GM12878 (cell line): ENCODE data around the gene NLRP6. TPM values are rescaled to one million over a fixed set of nuclear protein-coding genes. Genes with fewer than 3 reads are reported as not detected.
A peak's percentile ranks its signal among the peaks of the same experiment; 100 is the strongest.

Experiments used
- ATAC-seq: fragments of 200-7000 bp; cut with Tn5 transposase; 3 replicates; pipeline ENCODE4 v1.9.1; 2020; ENCODE audit warnings: mild to moderate bottlenecking, moderate library complexity
- BruUV-seq: library from RNA; stranded (reverse); fragments of 400-500 nt; replicated peaks from 2 replicates; lab custom pipeline; 2021; lab: Mats Ljungman, UMichigan
- CTCF ChIA-PET: fragments of 300-600 bp; sonication (Branson Sonifier 250); formaldehyde crosslinking; extraction: SDS; loops from one replicate; lab custom pipeline; 2021; ENCODE audit warnings: inconsistent platforms; lab: Yijun Ruan, JAX
- POLR2A ChIA-PET: fragments of 350-600 bp; formaldehyde crosslinking; extraction: SDS; loops from one replicate; lab custom pipeline; 2021; ENCODE audit warnings: inconsistent platforms; lab: Charles Lee
- RAD21 ChIA-PET: fragments of 300-600 bp; sonication (Branson Sonifier 250); formaldehyde crosslinking; loops from one replicate; lab custom pipeline; 2023; ENCODE audit warnings: antibody characterized with exemption; ENCODE audit not compliant: unreplicated experiment; lab: Charles Lee
- SMC1A ChIA-PET: fragments of 300-600 bp; sonication (Branson Sonifier 250); formaldehyde crosslinking; loops from one replicate; lab custom pipeline; 2023; ENCODE audit not compliant: unreplicated experiment, uncharacterized antibody; lab: Charles Lee
- DNase-seq: peaks from one replicate; pipeline ENCODE4 v3.0.0-alpha.2; 2011; ENCODE audit warnings: low read depth, low spot score
- FAIRE-seq: peaks from 3 replicates; lab custom pipeline; 2011; peaks lifted over from hg19 to GRCh38; lab: Jason Lieb, UNC
- H2AFZ ChIP-seq: 2 replicates; pipeline ENCODE4 v1.6.0; 2011; ENCODE audit warnings: low read depth, low read length, control low read depth; ENCODE audit not compliant: control insufficient read depth
- H3K27ac ChIP-seq: 2 replicates; pipeline ENCODE4 v1.5.1; 2011; ENCODE audit warnings: control low read depth; ENCODE audit not compliant: control insufficient read depth, insufficient read depth
- H3K27me3 ChIP-seq, 2 experiments: replicated peaks in 1 of 2; 2 replicates each; pipeline versions ENCODE4 v1.6.0 to v1.6.1; 2011; ENCODE audit warnings: low read length in 1 of 2; ENCODE audit not compliant: control insufficient read depth in 2 of 2, insufficient read depth in 2 of 2
- H3K36me3 ChIP-seq, 2 experiments: 2 replicates each; pipeline ENCODE4 v1.5.1; 2011; ENCODE audit warnings: low read length in 1 of 2; ENCODE audit not compliant: control insufficient read depth in 2 of 2, insufficient read depth in 2 of 2
- H3K4me1 ChIP-seq: 2 replicates; pipeline ENCODE4 v1.6.1; 2011; ENCODE audit warnings: mild to moderate bottlenecking, low read length, moderate library complexity, mixed read lengths; ENCODE audit not compliant: control insufficient read depth, insufficient read depth
- H3K4me2 ChIP-seq: 2 replicates; pipeline ENCODE4 v1.6.0; 2011; ENCODE audit warnings: control low read depth; ENCODE audit not compliant: control insufficient read depth, insufficient read depth
- H3K4me3 ChIP-seq: fragments of 200-600 bp; sonication (generic); 2 replicates; pipeline ENCODE4 v1.5.1; 2016
- H3K79me2 ChIP-seq: 2 replicates; pipeline ENCODE4 v1.6.0; 2011; ENCODE audit warnings: low read length; ENCODE audit not compliant: control insufficient read depth, insufficient read depth
- H3K9ac ChIP-seq: 2 replicates; pipeline ENCODE4 v1.8.0; 2011; ENCODE audit warnings: low read length, control low read depth, mixed read lengths; ENCODE audit not compliant: control insufficient read depth, insufficient read depth
- H3K9me3 ChIP-seq: replicated peaks from 3 replicates; pipeline ENCODE4 v1.5.1; 2011; ENCODE audit warnings: mild to moderate bottlenecking, low read length; ENCODE audit not compliant: control insufficient read depth, insufficient read depth
- H4K20me1 ChIP-seq: 2 replicates; pipeline ENCODE4 v1.6.0; 2011; ENCODE audit not compliant: control insufficient read depth, insufficient read depth
- POLR2A ChIP-seq: IDR thresholded peaks from 2 replicates; pipeline ENCODE4 v1.6.1; 2011; ENCODE audit warnings: low read depth, mild to moderate bottlenecking, low read length
- PRDM15 ChIP-seq: fragments of 450-650 bp; formaldehyde crosslinking; IDR thresholded peaks from 2 replicates; pipeline ENCODE4 v1.4.0; 2020; ENCODE audit warnings: mild to moderate bottlenecking, moderate library complexity
- SIN3A ChIP-seq: IDR thresholded peaks from 2 replicates; pipeline ENCODE4 v1.6.1; 2012; ENCODE audit warnings: low read depth, low read length, improper control_type of control experiment
- WGBS: methylation state at CpG from one replicate; pipeline ENCODE4 v1.1.6; 2016; ENCODE audit warnings: low lambda C conversion rate; ENCODE audit not compliant: insufficient replicate concordance, insufficient coverage; ENCODE audit errors: missing lambda C conversion rate; 5-methylcytosine and 5-hydroxymethylcytosine counted together
- in situ Hi-C: fragments of 300-500 bp; cut with MboI; formaldehyde crosslinking; loops from 9 replicates; pipeline ENCODE4 v1.14.3; 2018; ENCODE audit warnings: mixed read lengths
- intact Hi-C: fragments of 100-400 bp; cut with micrococcal nuclease; formaldehyde crosslinking; loops from one replicate; pipeline ENCODE4 v1.14.2; 2022; ENCODE audit not compliant: unreplicated experiment
- polyA plus RNA-seq, 11 experiments: library from polyadenylated mRNA; depleted of rRNA in 4 of 11; unstranded in 6 of 11; stranded (reverse) in 5 of 11; fragments of >200 nt; fragmentation: Nextera tagmentation in 4 of 11; fragmentation: Illumina TruSeq in 1 of 11; extraction: Ambion mirVana in 4 of 11; extraction: Trizol in 1 of 11; gene quantifications; 1 replicate in 1 of 11; 2 replicates in 10 of 11; pipeline versions ENCODE4 v1.2.1 to v1.2.3, GENCODE V29; 2011 to 2016; ENCODE audit warnings: inconsistent platforms in 2 of 11, missing spikeins in 2 of 11, low read depth in 1 of 11
- total RNA-seq, 4 experiments: library from RNA; depleted of rRNA in 3 of 4; stranded (reverse); fragments of >200 nt in 3 of 4; fragmentation: Illumina TruSeq in 1 of 4; extraction: Trizol in 1 of 4; gene quantifications; 2 replicates each; pipeline versions ENCODE4 v1.2.1 to v1.2.3, GENCODE V29; 2013 to 2021

Gene NLRP6
- total and polyA plus RNA-seq, 10 of the 15 experiments (the other 5 are each of a cell fraction or from before 2014, with no cell fraction given): 0.03 to 0.11 TPM; not detected in 8

GRCh38 chr11:253160-253885 lies 24.9 kb upstream of the NLRP6 start:
- Histone ChIP-seq H3K36me3 (peaks cover 14 to 18% of the 10 kb centered on the region in 2 experiments; a peak in 3 of 4 replicates), H3K4me2 (no peak overlapping the region), H3K4me3 (no peak overlapping the region), H3K9me3 (no peaks in the 10 kb centered on the region), H3K27me3 (no peaks in the 10 kb centered on the region), H4K20me1 (no peaks in the 10 kb centered on the region), H3K9ac (no peak overlapping the region), H2AFZ (no peak overlapping the region), H3K4me1 (peaks cover 13% of the 10 kb centered on the region), H3K79me2 (no peaks in the 10 kb centered on the region), H3K27ac (no peak overlapping the region)
- no peak for DNase-seq
- ChIA-PET POLR2A (no interaction called here), SMC1A (interaction anchor here (0.9 to 1.0 kb wide), 2 partner anchors 15 to 64 kb away, joined by 3 to 4 read pairs; no protein-coding TSS in a partner anchor), CTCF (interaction anchor here (0.5 to 3.3 kb wide), 2 partner anchors 14 to 33 kb away, joined by 7 to 37 read pairs; no protein-coding TSS in a partner anchor), RAD21 (no interaction called here)
- no peak for ATAC-seq
- 77% methylated on average over 13 of the region's 13 CpGs for WGBS
- no peak for FAIRE-seq
- BruUV-seq: no TSS peak
- intact Hi-C loops (no loop called here), in situ Hi-C loops (loop anchor here (5.0 kb wide), 1 partner anchor 104 kb away; no protein-coding TSS in a partner anchor)
- TF ChIP-seq SIN3A (no peak), POLR2A (peak; percentile 55)

- H3K9ac ChIP-seq: no peak overlapping the region
- TF ChIP-seq POLR2A: peak; percentile 47
- TF ChIP-seq PRDM15 (CRISPR knock-in tag): no peak
- CTCF ChIA-PET: interaction anchor here (0.5 to 1.1 kb wide), 2 partner anchors 33 to 50 kb away, joined by 3 to 7 read pairs; no protein-coding TSS in a partner anchor
These were observed 24.3 kb upstream of the NLRP6 start for GRCh38 chr11:253886-254270.

More at GRCh38 chr11:253886-254270, 24.3 kb upstream of the NLRP6 start:
- RAD21 ChIA-PET: no interaction called here
- Histone ChIP-seq H3K9me3 (no peaks in the 10 kb centered on the region), H2AFZ (no peak overlapping the region), H3K4me2 (no peak overlapping the region), H4K20me1 (no peaks in the 10 kb centered on the region), H3K36me3 (peaks cover 10 to 15% of the 10 kb centered on the region in 2 experiments; a peak in 3 of 4 replicates), H3K4me1 (peaks cover 13% of the 10 kb centered on the region), H3K27me3 (no peaks in the 10 kb centered on the region), H3K79me2 (no peaks in the 10 kb centered on the region), H3K27ac (no peak overlapping the region), H3K4me3 (no peak overlapping the region)
- SMC1A ChIA-PET: interaction anchor here (0.9 to 1.0 kb wide), 2 partner anchors 16 to 63 kb away, joined by 3 to 4 read pairs; no protein-coding TSS in a partner anchor
- intact Hi-C loops: no loop called here
- DNase-seq (no peak), FAIRE-seq (no peak), ATAC-seq (no peak)
- BruUV-seq: no TSS peak
- in situ Hi-C loops: loop anchor here (5.0 kb wide), 1 partner anchor 103 kb away; no protein-coding TSS in a partner anchor
- 97% methylated on average over 4 of the region's 5 CpGs for WGBS
- POLR2A ChIA-PET: no interaction called here
